CD4-positive, alpha-beta T cell treated with Interleukin-15 for 4 hours (primary cell): ENCODE results near the gene TEDC2.

ENCODE experiments used
- DNase-seq: peaks from one replicate; pipeline ENCODE4 v3.0.0-alpha.2; 2020; ENCODE audit warnings: low spot score

The TEDC2 gene

DNA sequence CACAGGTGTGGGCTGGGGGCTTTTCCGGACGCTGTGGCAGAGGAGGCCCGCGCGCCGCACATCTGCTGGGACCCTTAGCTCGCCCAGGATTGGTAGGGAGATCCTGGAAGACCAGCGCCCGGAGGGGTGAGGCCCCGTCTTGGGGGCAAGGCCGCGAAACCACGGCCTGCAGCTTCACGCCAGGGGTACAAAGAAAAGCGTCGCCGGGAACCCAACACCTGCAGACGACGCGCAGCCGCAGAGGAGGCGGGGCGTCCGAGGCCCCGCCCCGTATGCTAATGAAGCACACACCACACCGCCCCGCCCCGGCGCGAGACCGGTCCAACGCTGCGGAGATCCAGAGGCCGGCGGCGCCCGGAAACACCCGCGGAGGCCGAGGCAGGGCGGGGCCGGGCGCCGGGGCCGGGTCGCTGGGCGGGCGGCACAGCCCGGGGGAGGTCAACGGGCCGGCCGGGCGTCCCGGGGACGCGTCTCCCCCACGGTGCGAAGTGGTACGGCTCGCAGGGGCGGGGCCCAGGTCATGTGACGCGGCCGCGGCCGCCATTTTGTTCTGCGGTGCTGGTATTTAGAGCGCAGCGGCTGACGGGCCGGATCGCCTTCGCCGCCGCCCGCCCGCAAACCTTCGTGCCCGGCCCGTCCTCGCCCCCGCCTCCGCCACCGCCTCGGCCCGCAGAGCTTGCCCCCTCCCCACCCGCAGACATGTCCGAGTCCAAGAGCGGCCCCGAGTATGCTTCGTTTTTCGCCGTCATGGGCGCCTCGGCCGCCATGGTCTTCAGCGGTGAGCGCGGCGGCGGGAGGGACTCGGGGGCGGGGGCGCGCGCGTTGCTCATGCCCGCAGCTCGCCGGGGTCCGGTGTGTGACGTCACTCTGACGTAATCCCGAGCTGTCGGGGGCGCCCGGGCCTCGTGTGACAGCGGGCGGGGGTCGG, 53.8 kb downstream of the TEDC2 start, which contains the start of gene ATP6V0C:
Gene ATP6V0C, plus strand, starts transcription at position 548 of the 928 bp plus-strand sequence. Its CDS starts 152 bp downstream, at position 700.
- peak; percentile 93 for DNase-seq
